ENCODE measurements around the gene PBRM1.

Gene PBRM1

DNA sequence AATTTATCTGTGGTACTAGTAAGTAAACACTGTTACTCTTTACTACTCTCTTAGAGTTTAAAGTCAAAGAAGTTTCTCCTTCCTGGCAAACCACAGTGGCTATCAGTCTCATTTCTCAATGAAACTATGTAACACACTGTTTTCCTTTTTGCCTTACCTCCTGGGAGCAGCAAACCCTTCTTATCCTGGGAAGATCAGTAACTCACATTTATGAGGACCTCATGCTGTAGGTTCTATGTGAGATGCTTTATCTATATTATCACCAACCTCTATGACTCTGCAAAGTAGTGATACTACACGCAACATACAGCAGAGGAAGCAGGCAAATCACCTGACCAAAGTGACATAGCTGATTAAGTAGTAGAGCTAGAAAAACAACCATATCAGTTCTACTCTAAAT is 35.3 kb downstream of the PBRM1 start:
- no peak for DNase-seq (ENCODE audit: extremely low read depth, insufficient read length)
- peaks cover 17% of the 10 kb centered on the region for H3K36me3 ChIP-seq (ENCODE audit: control insufficient read depth, insufficient read depth, low read length)
- no peaks in the 10 kb centered on the region for H3K27me3 ChIP-seq (replicated peaks; ENCODE audit: control insufficient read depth, insufficient read depth, low read length)
- TF ChIP-seq, protein P1, sequence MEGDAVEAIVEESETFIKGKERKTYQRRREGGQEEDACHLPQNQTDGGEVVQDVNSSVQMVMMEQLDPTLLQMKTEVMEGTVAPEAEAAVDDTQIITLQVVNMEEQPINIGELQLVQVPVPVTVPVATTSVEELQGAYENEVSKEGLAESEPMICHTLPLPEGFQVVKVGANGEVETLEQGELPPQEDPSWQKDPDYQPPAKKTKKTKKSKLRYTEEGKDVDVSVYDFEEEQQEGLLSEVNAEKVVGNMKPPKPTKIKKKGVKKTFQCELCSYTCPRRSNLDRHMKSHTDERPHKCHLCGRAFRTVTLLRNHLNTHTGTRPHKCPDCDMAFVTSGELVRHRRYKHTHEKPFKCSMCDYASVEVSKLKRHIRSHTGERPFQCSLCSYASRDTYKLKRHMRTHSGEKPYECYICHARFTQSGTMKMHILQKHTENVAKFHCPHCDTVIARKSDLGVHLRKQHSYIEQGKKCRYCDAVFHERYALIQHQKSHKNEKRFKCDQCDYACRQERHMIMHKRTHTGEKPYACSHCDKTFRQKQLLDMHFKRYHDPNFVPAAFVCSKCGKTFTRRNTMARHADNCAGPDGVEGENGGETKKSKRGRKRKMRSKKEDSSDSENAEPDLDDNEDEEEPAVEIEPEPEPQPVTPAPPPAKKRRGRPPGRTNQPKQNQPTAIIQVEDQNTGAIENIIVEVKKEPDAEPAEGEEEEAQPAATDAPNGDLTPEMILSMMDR (IDR thresholded peaks at IDR 0.05; ENCODE audit: insufficient read depth, low read length, poor library complexity, severe bottlenecking), result no peak
- H3K4me3 ChIP-seq (replicated peaks; ENCODE audit: low read depth, low read length), result no peak overlapping the region

DNA sequence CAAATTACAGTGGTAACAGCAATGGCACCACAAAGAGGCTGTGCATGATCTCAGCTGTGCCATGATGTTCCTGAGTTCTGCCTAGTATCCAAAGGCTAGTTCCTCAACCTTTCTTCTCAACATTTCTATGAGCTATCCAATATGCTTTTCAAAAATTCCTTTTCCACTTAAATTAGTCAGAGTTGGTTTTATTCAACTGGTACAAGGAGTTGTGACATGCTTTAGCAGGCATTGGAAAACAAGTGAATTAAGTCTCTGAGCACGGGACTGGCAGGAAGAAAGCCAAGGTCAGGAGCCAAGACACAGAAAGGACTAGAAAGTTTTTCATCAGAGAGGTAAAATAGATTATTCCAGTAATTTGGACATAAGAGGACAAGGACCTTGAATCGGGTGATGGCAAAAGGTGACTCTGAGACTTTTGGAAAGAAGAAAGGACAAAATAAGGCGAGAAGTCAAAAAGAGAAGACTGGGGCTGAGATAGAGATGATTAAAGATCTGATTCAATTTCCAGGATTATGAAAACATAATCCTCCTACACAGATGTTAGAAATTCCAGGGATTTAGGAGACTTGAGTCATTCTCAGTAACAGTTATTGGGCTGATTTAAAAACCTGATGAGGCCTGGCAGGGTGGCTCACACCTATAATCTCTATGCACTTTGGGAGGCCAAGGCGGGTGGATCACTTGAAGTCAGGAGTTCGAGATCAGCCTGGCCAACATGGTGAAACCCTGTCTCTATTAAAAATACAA is 36.1 kb downstream of the PBRM1 start:
- DNase-seq (ENCODE audit: extremely low read depth, insufficient read length), result no peak
- TF ChIP-seq, protein P1 (IDR thresholded peaks at IDR 0.05; ENCODE audit: insufficient read depth, low read length, poor library complexity, severe bottlenecking), result no peak
- Histone ChIP-seq H3K27me3 (replicated peaks; ENCODE audit: control insufficient read depth, insufficient read depth, low read length) (no peaks in the 10 kb centered on the region), H3K4me3 (replicated peaks; ENCODE audit: low read depth, low read length) (no peak overlapping the region), H3K36me3 (ENCODE audit: control insufficient read depth, insufficient read depth, low read length) (peaks cover 18% of the 10 kb centered on the region)

DNA sequence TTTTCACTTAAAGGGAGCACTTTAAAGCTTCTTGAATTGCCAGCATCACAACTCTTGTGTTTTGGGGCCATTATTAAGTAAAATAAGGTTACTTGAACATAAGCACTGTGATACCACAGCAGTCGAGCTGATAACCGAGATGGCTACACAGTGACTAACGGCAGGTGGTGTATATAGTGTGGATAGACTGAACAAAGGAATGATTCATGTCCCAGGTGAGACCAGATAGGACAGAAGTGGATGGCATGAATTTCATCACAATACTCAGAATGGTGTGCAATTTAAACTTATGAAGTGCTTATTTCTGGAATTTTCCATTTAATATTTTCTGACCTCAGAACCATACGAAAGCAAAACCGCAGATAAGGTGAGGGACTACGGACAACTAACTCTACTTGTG is 40.2 kb downstream of the PBRM1 start:
- DNase-seq (ENCODE audit: extremely low read depth, insufficient read length), result no peak
- TF ChIP-seq, protein P1 (IDR thresholded peaks at IDR 0.05; ENCODE audit: insufficient read depth, low read length, poor library complexity, severe bottlenecking), result no peak
- Histone ChIP-seq H3K27me3 (replicated peaks; ENCODE audit: control insufficient read depth, insufficient read depth, low read length) (no peaks in the 10 kb centered on the region), H3K4me3 (replicated peaks; ENCODE audit: low read depth, low read length) (no peak overlapping the region), H3K36me3 (ENCODE audit: control insufficient read depth, insufficient read depth, low read length) (peaks cover 16% of the 10 kb centered on the region)

DNA sequence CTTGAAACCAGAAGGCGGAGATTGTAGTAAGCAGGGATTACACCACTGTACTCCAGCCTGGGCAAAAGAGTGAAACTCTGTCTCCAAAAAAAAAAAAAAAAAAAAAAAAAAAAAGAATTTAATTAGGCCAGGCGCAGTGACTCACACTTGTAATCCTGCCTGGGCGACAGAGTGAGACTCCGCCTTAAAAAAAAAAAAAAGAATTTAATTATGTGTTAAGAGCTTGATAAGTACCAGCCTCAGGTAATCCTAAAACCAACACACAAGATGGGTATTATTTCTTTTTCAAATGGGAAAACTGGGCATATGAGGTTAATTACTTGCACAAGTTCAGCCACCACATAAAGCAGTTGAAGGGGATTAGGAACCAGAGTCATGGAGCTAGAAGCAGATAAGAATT is 49.0 kb downstream of the PBRM1 start:
- no peak for DNase-seq (ENCODE audit: extremely low read depth, insufficient read length)
- H3K27me3 ChIP-seq (replicated peaks; ENCODE audit: control insufficient read depth, insufficient read depth, low read length), result no peaks in the 10 kb centered on the region
- peaks cover 7% of the 10 kb centered on the region for H3K36me3 ChIP-seq (ENCODE audit: control insufficient read depth, insufficient read depth, low read length)
- TF ChIP-seq, protein P1 (IDR thresholded peaks at IDR 0.05; ENCODE audit: insufficient read depth, low read length, poor library complexity, severe bottlenecking), result no peak
- H3K4me3 ChIP-seq (replicated peaks; ENCODE audit: low read depth, low read length), result no peak overlapping the region

DNA sequence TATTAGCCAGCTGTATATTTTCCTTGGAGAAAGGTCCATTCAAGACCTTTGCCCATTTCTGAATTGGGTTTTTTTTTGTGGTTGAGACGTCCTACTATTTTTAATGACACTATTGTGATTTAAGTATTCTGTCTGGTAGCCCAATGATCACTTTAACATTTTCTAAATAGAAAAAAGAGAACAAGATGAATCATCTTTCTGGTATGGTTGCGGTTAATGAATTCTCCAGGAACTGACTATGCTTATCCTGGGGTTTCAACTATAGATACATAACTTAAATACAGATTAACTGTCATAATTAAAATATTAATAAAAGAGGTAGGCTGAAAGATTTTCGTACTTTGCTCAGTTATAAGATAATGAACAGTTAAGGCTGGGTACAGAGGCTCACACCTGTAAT is 51.9 kb downstream of the PBRM1 start:
- H3K36me3 ChIP-seq (ENCODE audit: control insufficient read depth, insufficient read depth, low read length), result peaks cover 4% of the 10 kb centered on the region
- no peak for DNase-seq (ENCODE audit: extremely low read depth, insufficient read length)
- TF ChIP-seq, protein P1 (IDR thresholded peaks at IDR 0.05; ENCODE audit: insufficient read depth, low read length, poor library complexity, severe bottlenecking), result no peak

More for the DNA sequence above, 51.9 kb downstream of the PBRM1 start:
- Histone ChIP-seq H3K4me3 (replicated peaks; ENCODE audit: low read depth, low read length) (no peak overlapping the region), H3K27me3 (replicated peaks; ENCODE audit: control insufficient read depth, insufficient read depth, low read length) (no peaks in the 10 kb centered on the region)
